Neuronal stem cell (in vitro differentiated cells): Measurements from ENCODE around the gene SCLT1.

Source experiments
- DNase-seq: peaks from one replicate; pipeline ENCODE4 v3.0.0-alpha.2; 2013; ENCODE audit warnings: low spot score
- H2AFZ ChIP-seq: one replicate; pipeline ENCODE4 v1.6.1; 2013; ENCODE audit warnings: mild to moderate bottlenecking, low read length, inconsistent platforms
- H2AK5ac ChIP-seq: 2 replicates; pipeline ENCODE4 v1.6.1; 2013; ENCODE audit warnings: low read depth, mild to moderate bottlenecking, inconsistent platforms, low read length, moderate library complexity, mixed read lengths
- H2BK120ac ChIP-seq: 2 replicates; pipeline ENCODE4 v1.6.1; 2013; ENCODE audit warnings: low read depth, mild to moderate bottlenecking, inconsistent platforms, low read length, moderate library complexity, mixed read lengths
- H2BK12ac ChIP-seq: one replicate; pipeline ENCODE4 v1.6.1; 2013; ENCODE audit warnings: low read length, inconsistent platforms
- H2BK15ac ChIP-seq: 2 replicates; pipeline ENCODE4 v1.6.1; 2013; ENCODE audit warnings: mild to moderate bottlenecking, low read length, inconsistent platforms, mixed read lengths
- H2BK5ac ChIP-seq: one replicate; pipeline ENCODE4 v1.6.1; 2013; ENCODE audit warnings: inconsistent platforms, mild to moderate bottlenecking, low read length, moderate library complexity
- H3K14ac ChIP-seq: one replicate; pipeline ENCODE4 v1.6.1; 2013; ENCODE audit warnings: low read length, inconsistent platforms
- H3K18ac ChIP-seq: 2 replicates; pipeline ENCODE4 v1.6.1; 2013; ENCODE audit warnings: low read length, inconsistent platforms
- H3K23ac ChIP-seq: 2 replicates; pipeline ENCODE4 v1.6.1; 2013; ENCODE audit warnings: low read depth, mild to moderate bottlenecking, mixed read lengths, low read length, inconsistent platforms; ENCODE audit not compliant: poor library complexity
- H3K27ac ChIP-seq: replicated peaks from 3 replicates; pipeline ENCODE4 v1.5.1; 2013; ENCODE audit warnings: low read length, inconsistent platforms
- H3K27me3 ChIP-seq, 3 experiments: 2 replicates each; pipeline ENCODE4 v1.6.1; 2013; ENCODE audit warnings: low read length in 3 of 3, mild to moderate bottlenecking in 2 of 3, inconsistent platforms in 1 of 3, low read depth in 1 of 3, mixed read lengths in 1 of 3, moderate library complexity in 1 of 3; ENCODE audit not compliant: control insufficient read depth in 3 of 3, insufficient read depth in 3 of 3
- H3K36me3 ChIP-seq, 2 donors: replicated peaks in 1 of 2; 2 replicates each; pipeline ENCODE4 v1.6.1; 2013; ENCODE audit warnings: low read length in 2 of 2; ENCODE audit not compliant: control insufficient read depth in 2 of 2, insufficient read depth in 2 of 2
- H3K4ac ChIP-seq: 2 replicates; pipeline ENCODE4 v1.6.1; 2013; ENCODE audit warnings: inconsistent platforms, mild to moderate bottlenecking, low read length, moderate library complexity
- H3K4me1 ChIP-seq, 2 donors: 1 replicate in 1 of 2; 2 replicates in 1 of 2; pipeline ENCODE4 v1.6.1; 2013; ENCODE audit warnings: low read length in 2 of 2, low read depth in 1 of 2; ENCODE audit not compliant: control insufficient read depth in 2 of 2, insufficient read depth in 1 of 2
- H3K4me2 ChIP-seq: one replicate; pipeline ENCODE4 v1.6.1; 2013; ENCODE audit warnings: mild to moderate bottlenecking, low read length, inconsistent platforms; ENCODE audit not compliant: insufficient read depth, poor library complexity, severe bottlenecking
- H3K4me3 ChIP-seq, 2 donors: 2 replicates each; pipeline ENCODE4 v1.5.1; 2013; ENCODE audit warnings: low read length in 2 of 2, mild to moderate bottlenecking in 2 of 2, inconsistent platforms in 1 of 2, moderate library complexity in 1 of 2
- H3K79me1 ChIP-seq: one replicate; pipeline ENCODE4 v1.6.1; 2013; ENCODE audit warnings: low read depth, mild to moderate bottlenecking, inconsistent platforms, low read length, moderate library complexity
- H3K9ac ChIP-seq: one replicate; pipeline ENCODE4 v1.6.1; 2013; ENCODE audit warnings: mild to moderate bottlenecking, low read depth, low read length, inconsistent platforms; ENCODE audit not compliant: poor library complexity
- H3K9me3 ChIP-seq, 2 donors: replicated peaks in 1 of 2; 2 replicates each; pipeline versions ENCODE3 to v1.6.1; 2013; ENCODE audit warnings: low read length in 2 of 2, mild to moderate bottlenecking in 2 of 2, inconsistent platforms in 1 of 2, low read depth in 1 of 2, mixed read lengths in 1 of 2, moderate library complexity in 1 of 2; ENCODE audit not compliant: control insufficient read depth in 2 of 2, insufficient read depth in 1 of 2
- H4K8ac ChIP-seq: one replicate; pipeline ENCODE4 v1.6.1; 2013; ENCODE audit warnings: low read depth, mild to moderate bottlenecking, inconsistent platforms, low read length, moderate library complexity
- H4K91ac ChIP-seq: one replicate; pipeline ENCODE4 v1.6.1; 2013; ENCODE audit warnings: low read length, low read depth, mild to moderate bottlenecking, inconsistent platforms; ENCODE audit not compliant: poor library complexity
- WGBS, 2 donors: extraction: QIAGEN DNeasy Blood & Tissue Kit; methylation state at CpG; one replicate each; pipeline ENCODE4 v1.1.7; 2013; ENCODE audit warnings: missing lambda C conversion rate in 2 of 2, mixed read lengths in 1 of 2; ENCODE audit not compliant: insufficient read length in 2 of 2, insufficient replicate concordance in 1 of 2; ENCODE audit errors: extremely low coverage in 2 of 2; 5-methylcytosine and 5-hydroxymethylcytosine counted together

SCLT1 gene

DNA sequence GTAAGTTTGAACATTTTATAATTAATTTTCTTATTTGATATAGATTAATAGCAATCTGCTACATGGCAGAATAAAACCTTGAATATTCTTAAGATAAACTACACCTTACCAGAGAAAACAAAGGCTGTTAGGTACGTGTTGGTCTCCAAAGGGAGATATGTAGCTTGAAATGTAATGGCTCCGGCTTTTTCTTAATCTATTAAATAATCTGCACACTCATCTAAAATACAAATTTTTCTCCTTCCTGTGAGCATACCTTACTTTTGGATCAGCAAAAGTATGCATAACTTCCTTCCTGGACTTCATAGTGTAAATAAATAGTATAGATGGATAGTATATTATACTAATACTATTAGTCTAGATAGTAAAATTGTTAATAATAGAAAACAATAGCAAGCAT, 142.5 kb downstream of the SCLT1 start:
- no peaks in the 10 kb centered on the region for H3K27me3 ChIP-seq
- no peak overlapping the region for H4K8ac ChIP-seq
- H3K79me1 ChIP-seq = no peaks in the 10 kb centered on the region
- H3K14ac ChIP-seq = no peak overlapping the region
- no peak overlapping the region for H2BK12ac ChIP-seq
- WGBS, 2 donors = no CpG with 5 or more reads among the region's 2 CpGs
- no peak overlapping the region for H3K4me2 ChIP-seq
- H2AFZ ChIP-seq = no peak overlapping the region
- no peak overlapping the region for H3K23ac ChIP-seq
- no peak overlapping the region for H2BK120ac ChIP-seq
- no peak overlapping the region for H2BK5ac ChIP-seq
- no peak overlapping the region for H3K18ac ChIP-seq
- H3K27ac ChIP-seq = no peak overlapping the region
- no peak overlapping the region for H3K4ac ChIP-seq
- H2AK5ac ChIP-seq = no peak overlapping the region
- H3K4me1 ChIP-seq = no peaks in the 10 kb centered on the region
- no peak for DNase-seq
- no peaks in the 10 kb centered on the region for H3K9me3 ChIP-seq
- H2BK15ac ChIP-seq = no peak overlapping the region
- no peak overlapping the region for H3K9ac ChIP-seq
- H3K36me3 ChIP-seq = peaks cover 0 to 26% of the 10 kb centered on the region in 2 donors
- no peak overlapping the region for H4K91ac ChIP-seq
- H3K4me3 ChIP-seq = no peak overlapping the region

DNA sequence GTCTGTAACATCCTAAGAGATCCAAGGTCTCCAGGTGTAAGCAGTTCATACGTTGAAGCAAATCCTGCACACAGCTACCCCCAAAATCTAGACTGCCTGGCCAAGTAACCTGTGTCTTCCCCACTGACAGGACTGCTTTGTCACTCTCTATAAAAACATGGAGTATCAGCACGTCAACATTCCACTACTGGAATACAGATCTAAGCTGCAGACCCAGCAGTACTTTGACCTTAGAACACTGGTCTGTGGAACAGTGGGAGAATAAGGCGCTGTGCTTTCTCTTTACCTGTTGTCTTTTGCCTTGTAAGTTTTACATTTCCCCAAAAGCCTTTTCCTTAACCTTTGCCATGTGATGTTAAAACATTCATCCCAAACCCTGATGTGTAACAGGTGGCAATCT, 146.4 kb downstream of the SCLT1 start:
- no peaks in the 10 kb centered on the region for H3K27me3 ChIP-seq
- no peak overlapping the region for H3K23ac ChIP-seq
- no peak overlapping the region for H2BK120ac ChIP-seq
- H3K4me1 ChIP-seq = no peaks in the 10 kb centered on the region
- H3K18ac ChIP-seq = no peak overlapping the region
- no peak overlapping the region for H2BK15ac ChIP-seq
- no peak overlapping the region for H2AK5ac ChIP-seq
- H3K9me3 ChIP-seq = peaks cover 0 to 10% of the 10 kb centered on the region in 2 donors
- H2BK12ac ChIP-seq = no peak overlapping the region
- H4K8ac ChIP-seq = no peak overlapping the region
- peaks cover 0 to 48% of the 10 kb centered on the region in 2 donors for H3K36me3 ChIP-seq
- no peak overlapping the region for H3K4me2 ChIP-seq
- H2AFZ ChIP-seq = no peak overlapping the region
- no peak for DNase-seq
- no peak overlapping the region for H3K14ac ChIP-seq
- no peak overlapping the region for H3K4ac ChIP-seq
- no CpG with 5 or more reads among the region's 3 CpGs for WGBS, 2 donors
- H2BK5ac ChIP-seq = no peak overlapping the region
- no peak overlapping the region for H3K27ac ChIP-seq
- H3K9ac ChIP-seq = no peak overlapping the region
- H3K4me3 ChIP-seq = no peak overlapping the region
- no peaks in the 10 kb centered on the region for H3K79me1 ChIP-seq
- no peak overlapping the region for H4K91ac ChIP-seq

DNA sequence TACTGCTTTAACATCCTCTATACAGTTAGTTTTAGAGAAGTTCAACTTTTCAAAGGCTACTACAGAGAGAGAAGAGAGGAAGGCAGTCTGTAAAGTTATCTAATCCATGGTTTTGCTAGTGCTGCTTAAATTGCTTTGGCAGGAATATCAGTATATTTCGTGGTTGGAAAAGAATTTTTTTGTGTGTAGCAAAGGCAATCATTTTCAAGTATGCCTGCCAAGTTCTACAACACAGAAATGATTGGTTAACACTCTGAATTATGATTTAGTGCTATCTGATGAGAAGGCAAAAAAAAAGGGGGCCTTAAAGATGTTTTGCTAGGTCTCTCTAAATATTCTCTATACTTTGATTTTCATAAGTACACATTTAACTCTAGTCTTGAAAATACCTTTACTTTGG, 150.7 kb downstream of the SCLT1 start:
- Histone ChIP-seq H2BK15ac (no peak overlapping the region), H3K4me2 (no peak overlapping the region), H3K9me3 (peaks cover 0 to 18% of the 10 kb centered on the region in 2 donors), H2AK5ac (no peak overlapping the region), H4K91ac (no peak overlapping the region), H3K14ac (no peak overlapping the region), H3K36me3 (peaks cover 0 to 64% of the 10 kb centered on the region in 2 donors), H3K18ac (no peak overlapping the region), H3K4me1 (no peaks in the 10 kb centered on the region), H2BK12ac (no peak overlapping the region), H4K8ac (no peak overlapping the region), H3K4me3 (no peak overlapping the region), H3K27ac (no peak overlapping the region), H2BK120ac (no peak overlapping the region), H2BK5ac (no peak overlapping the region), H3K23ac (no peak overlapping the region), H3K79me1 (no peaks in the 10 kb centered on the region), H3K27me3 (no peaks in the 10 kb centered on the region), H3K9ac (no peak overlapping the region), H3K4ac (no peak overlapping the region), H2AFZ (no peak overlapping the region)
- DNase-seq = no peak
- WGBS, 2 donors = no CpG with 5 or more reads among the region's 1 CpG

DNA sequence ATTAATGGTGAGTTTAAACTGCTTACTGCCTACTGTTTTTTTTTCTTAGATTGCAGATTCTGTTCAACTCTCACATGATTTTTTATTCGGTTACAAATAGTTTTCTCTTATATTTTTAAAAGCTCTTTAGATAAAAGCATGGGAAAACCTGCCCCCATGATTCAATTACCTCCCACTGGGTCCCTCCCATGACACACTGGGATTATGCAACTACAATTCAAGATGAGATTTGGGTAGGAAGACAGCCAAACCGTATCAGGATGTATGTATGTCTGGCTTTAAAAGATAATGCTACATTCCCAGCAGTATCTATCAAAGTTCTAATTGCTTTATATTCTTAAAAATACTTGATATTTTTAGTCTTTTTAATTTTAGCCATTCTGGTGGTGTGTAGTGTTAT, 152.4 kb downstream of the SCLT1 start:
- Histone ChIP-seq H2BK5ac (no peak overlapping the region), H3K79me1 (no peaks in the 10 kb centered on the region), H4K8ac (no peak overlapping the region), H3K27ac (no peak overlapping the region), H2AK5ac (no peak overlapping the region), H3K18ac (no peak overlapping the region), H2BK120ac (no peak overlapping the region), H3K23ac (no peak overlapping the region), H2BK15ac (no peak overlapping the region), H3K4me2 (no peak overlapping the region), H3K4me1 (no peaks in the 10 kb centered on the region), H3K9ac (no peak overlapping the region), H3K9me3 (peaks cover 0 to 18% of the 10 kb centered on the region in 2 donors), H3K14ac (no peak overlapping the region), H2AFZ (no peak overlapping the region), H2BK12ac (no peak overlapping the region), H3K4me3 (no peak overlapping the region), H3K36me3 (peaks cover 0 to 56% of the 10 kb centered on the region in 2 donors), H3K27me3 (no peaks in the 10 kb centered on the region), H4K91ac (no peak overlapping the region), H3K4ac (no peak overlapping the region)
- DNase-seq = no peak
- WGBS, 2 donors = no CpG with 5 or more reads among the region's 2 CpGs
